ENCODE data around the gene RPA1.
"Not testable (repeated sequence)": the region's sequence is repeated elsewhere in the genome, so short reads cannot be mapped to it uniquely, and the experiment has no call there.

RPA1 gene

GRCh38 chr17:1880851-1881630, 51.2 kb downstream of the RPA1 start:
- DNase-seq (ENCODE audit: low read depth), result peak; percentile 12

- peak; percentile 60 for DNase-seq (ENCODE audit: low read depth)
Observed at GRCh38 chr17:1882836-1883235, 53.0 kb downstream of the RPA1 start.

- DNase-seq (ENCODE audit: low read depth), result no peak
Observed at GRCh38 chr17:1883536-1883935, 53.7 kb downstream of the RPA1 start.

GRCh38 chr17:1888741-1889140, 58.9 kb downstream of the RPA1 start:
- DNase-seq (ENCODE audit: low read depth), result no peak

GRCh38 chr17:1890758-1891450, 61.1 kb downstream of the RPA1 start:
- DNase-seq (ENCODE audit: low read depth), result no peak

- DNase-seq (ENCODE audit: low read depth), result no peak
Observed at GRCh38 chr17:1894753-1895339, 65.0 kb downstream of the RPA1 start.

- DNase-seq (ENCODE audit: low read depth), result not testable (repeated sequence)
Observed at GRCh38 chr17:1895479-1895878, 65.7 kb downstream of the RPA1 start.

- no peak for DNase-seq (ENCODE audit: low read depth)
Observed at GRCh38 chr17:1896243-1897104, 66.7 kb downstream of the RPA1 start.

GRCh38 chr17:1897105-1897656, 67.4 kb downstream of the RPA1 start:
- DNase-seq (ENCODE audit: low read depth), result no peak

GRCh38 chr17:1898332-1898731, 68.5 kb downstream of the RPA1 start:
- no peak for DNase-seq (ENCODE audit: low read depth)

- no peak for DNase-seq (ENCODE audit: low read depth)
Observed at GRCh38 chr17:1898872-1899271, 69.1 kb downstream of the RPA1 start.

- no peak for DNase-seq (ENCODE audit: low read depth)
Observed at GRCh38 chr17:1899403-1900000, 69.7 kb downstream of the RPA1 start.

- DNase-seq (ENCODE audit: low read depth), result no peak
Observed at GRCh38 chr17:1904273-1905182, 74.7 kb downstream of the RPA1 start.

- no peak for DNase-seq (ENCODE audit: low read depth)
Observed at GRCh38 chr17:1905190-1905913, 75.5 kb downstream of the RPA1 start.

GRCh38 chr17:1906662-1907101, 76.9 kb downstream of the RPA1 start:
- no peak for DNase-seq (ENCODE audit: low read depth)

- DNase-seq (ENCODE audit: low read depth), result no peak
Observed at GRCh38 chr17:1907216-1907631, 77.4 kb downstream of the RPA1 start.

GRCh38 chr17:1907909-1908698, 78.3 kb downstream of the RPA1 start:
- DNase-seq (ENCODE audit: low read depth), result peak; percentile 39

GRCh38 chr17:1908699-1909309, 79.0 kb downstream of the RPA1 start:
- peak; percentile 83 for DNase-seq (ENCODE audit: low read depth)
